Measurements from ENCODE around the gene ARL16. TPM values are rescaled to one million over a fixed set of nuclear protein-coding genes. Genes with fewer than 3 reads are reported as not detected.

ARL16 gene
- total RNA-seq, 1 experiment from 2014 or later, result 41.0 TPM

GRCh38 chr17:81712468-81713003 is 28.9 kb upstream of the ARL16 start:
- DNase-seq (ENCODE audit: low spot score), result no peak

- peak; percentile 63 for DNase-seq (ENCODE audit: low spot score)
Measured at GRCh38 chr17:81711814-81712467, 28.3 kb upstream of the ARL16 start, which contains the start of gene SLC25A10. Gene SLC25A10 (plus strand): TSS chr17:81712284. CDS start chr17:81712427, 143 bp downstream.

DNA sequence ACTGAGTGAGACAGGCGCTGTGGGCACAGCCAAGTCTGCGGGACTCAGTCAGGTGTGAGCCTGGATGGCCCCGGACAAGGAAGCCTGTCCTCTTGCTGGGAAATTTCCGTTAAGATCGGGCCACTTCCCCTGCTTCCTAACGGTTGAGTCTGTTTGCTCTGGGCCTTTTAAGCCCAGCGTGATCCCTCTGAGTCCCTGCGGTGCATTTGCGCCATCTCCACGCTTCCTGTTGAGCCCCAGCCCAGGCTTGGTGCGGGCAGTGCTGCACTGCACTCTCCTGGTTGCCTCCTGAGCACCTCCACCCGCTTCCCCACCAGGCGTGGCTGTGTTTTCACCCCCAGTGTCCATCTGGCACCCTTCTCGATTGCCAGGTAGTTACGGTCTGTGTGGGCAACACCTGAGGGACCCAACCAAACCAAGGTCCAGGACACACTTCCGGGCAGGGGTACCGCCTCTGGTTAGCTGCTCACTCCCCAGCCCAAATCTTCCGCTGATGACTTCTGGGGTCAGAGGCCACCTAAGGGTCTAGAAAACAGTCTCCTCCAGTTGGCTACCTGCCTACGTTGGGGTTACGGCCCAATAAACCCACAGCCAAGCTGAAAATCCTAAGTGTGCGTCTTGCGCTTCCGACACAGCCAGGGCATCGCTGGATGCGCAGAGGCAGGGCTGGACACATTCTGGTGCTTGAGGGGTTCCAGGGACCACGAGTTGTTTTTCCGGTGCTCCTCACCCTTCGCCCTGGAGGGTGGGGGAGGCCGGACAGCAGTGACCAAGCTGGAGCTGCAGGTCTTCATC is 27.1 kb upstream of the ARL16 start:
- DNase-seq (ENCODE audit: low spot score), result no peak

- DNase-seq (ENCODE audit: low spot score), result no peak
Measured at GRCh38 chr17:81708739-81709185, 25.2 kb upstream of the ARL16 start.

DNA sequence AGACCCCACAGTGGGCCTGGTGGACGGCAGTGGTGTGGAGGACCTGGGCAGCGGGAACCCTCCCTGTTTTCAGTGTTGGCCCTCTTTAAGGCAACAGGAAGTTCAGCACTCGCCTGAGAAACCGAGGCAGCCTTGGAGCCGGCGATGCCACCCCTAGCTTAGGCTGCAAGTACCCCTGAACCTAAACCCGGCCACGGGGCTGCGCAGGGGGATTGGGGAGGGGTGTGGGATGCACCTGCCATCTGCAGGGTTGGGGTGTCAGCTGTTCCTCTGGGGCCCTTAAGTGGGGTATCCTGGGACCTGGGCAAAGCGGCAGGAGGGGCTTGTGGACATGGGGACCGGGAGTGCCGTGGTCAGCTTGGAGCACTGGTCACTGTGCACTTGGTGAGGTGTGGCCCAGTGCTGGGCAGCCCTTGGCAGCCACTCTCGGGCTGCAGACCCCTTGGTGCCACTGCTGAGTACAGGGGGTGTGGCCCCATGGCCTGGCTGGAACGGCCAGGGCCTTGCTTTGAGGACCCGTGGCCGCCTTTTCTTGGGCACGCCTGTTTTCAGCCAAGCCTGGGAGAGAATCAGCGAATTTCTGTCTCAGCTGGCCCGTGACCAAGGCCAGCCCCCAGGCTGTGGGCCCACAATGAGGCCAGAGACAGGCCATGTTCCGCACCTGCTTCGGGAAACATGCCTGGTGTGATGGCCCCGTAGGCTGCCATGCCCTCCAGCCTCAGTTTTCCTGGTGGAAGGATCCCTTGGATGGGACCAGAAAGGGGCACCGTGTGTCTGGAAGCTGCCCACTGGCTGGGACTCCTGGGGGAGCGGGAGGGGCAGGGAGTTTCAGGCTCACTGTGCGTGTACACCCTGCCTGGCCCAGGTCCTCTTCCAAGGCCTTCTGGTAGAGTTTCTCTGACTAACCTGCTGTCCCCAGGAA is 24.4 kb upstream of the ARL16 start:
- DNase-seq (ENCODE audit: low spot score), result no peak

GRCh38 chr17:81706757-81707624 is 23.4 kb upstream of the ARL16 start:
- no peak for DNase-seq (ENCODE audit: low spot score)

DNA sequence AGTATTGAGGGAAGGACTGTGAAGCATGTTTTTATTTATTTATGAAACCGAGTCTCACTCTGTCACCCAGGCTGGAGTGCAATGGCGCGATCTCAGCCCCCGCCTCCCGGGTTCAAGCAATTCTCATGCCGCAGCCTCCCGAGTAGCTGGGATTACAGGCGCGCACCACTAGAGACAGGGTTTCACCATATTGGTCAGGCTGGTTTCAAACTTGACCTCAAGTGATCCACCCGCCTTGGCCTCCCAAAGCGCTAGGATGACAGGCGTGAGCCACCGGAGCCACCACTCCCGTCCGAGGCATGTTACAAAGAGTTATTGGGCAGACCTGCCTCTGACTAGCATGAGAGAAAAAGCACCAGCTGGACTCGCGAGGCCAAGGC is 22.6 kb upstream of the ARL16 start:
- DNase-seq (ENCODE audit: low spot score), result no peak

- no peak for DNase-seq (ENCODE audit: low spot score)
Measured at GRCh38 chr17:81705518-81706231, 22.1 kb upstream of the ARL16 start.

- no peak for DNase-seq (ENCODE audit: low spot score)
Measured at GRCh38 chr17:81703747-81704654, 20.4 kb upstream of the ARL16 start.

DNA sequence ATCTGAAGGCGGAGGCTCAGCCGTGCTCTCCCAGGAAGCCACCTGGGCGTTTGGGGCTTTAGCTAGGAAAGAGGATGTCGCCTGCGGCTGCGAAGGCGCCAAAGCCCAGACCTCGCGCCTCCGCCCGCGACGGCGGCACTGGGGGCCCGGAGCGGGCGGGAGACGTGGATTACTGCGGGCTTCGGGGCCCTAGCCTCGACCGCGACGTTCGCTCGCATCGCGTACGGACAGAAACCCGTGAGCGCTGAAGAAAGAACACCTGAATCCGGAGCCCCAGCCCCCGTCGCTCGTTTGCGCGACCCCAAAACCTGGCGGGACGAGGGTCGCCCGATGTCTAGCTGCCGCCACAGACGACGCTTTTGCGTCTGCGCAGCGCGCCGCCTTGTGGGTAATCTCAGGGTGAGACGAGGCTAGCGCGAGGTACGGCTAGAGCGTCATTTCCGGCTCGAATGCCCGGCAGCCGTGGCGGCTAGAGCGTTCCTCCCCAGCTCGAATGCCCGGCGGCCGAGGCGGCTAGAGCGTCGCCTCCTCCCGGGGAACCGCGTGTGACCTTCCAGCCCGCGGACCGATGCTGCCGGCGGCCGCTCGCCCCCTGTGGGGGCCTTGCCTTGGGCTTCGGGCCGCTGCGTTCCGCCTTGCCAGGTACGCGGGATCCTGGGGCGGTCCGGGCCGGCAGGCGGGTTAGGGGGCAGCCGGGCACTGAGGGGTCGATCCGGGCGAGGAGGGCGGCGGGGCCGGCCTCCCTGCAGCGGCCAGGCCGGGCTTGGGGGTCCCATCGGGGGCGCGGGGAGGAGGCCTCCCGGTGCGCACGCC is 19.5 kb upstream of the ARL16 start, which contains the start of gene MRPL12:
MRPL12 (plus strand) TSS at position 434 of the 813 bp plus-strand sequence; CDS start at position 569, 135 bp downstream.
- DNase-seq (ENCODE audit: low spot score), result peak; percentile 91

GRCh38 chr17:81701288-81702071 is 17.9 kb upstream of the ARL16 start:
- DNase-seq (ENCODE audit: low spot score), result no peak

DNA sequence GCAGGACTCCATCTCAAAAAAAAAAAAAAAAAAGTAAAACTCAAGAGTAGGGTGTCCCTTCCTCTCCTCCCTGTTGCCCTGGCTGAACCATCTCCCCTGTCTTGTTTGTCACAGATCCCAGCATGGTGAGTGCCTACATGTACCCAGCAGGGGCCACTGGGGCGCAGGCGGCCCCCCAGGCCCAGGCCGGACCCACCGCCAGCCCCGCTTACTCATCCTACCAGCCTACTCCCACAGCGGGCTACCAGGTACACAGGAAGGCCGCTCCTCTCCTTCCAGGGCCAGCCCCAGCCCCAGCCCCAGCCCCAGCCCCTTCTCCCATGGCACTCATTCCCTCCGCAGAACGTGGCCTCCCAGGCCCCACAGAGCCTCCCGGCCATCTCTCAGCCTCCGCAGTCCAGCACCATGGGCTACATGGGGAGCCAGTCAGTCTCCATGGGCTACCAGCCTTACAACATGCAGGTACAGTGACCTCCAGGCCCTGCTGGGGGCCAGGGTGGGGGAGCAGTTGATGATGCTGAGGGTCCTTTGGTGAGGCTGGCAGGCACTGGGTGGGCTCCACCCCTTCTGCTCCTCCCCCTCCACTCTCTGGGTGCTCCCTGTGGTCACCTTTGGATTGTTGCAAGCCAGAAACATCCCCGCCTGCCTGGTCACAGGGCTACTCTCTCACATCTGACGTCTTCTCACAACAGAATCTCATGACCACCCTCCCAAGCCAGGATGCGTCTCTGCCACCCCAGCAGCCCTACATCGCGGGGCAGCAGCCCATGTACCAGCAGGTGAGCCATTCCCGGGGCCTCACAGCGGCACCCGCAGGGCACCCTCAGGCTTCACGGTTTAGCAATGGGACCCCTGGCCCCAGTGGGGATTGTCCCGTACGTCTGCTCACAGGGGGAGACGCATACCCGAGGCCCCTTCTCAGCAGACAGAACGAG is 17.0 kb upstream of the ARL16 start:
- no peak for DNase-seq (ENCODE audit: low spot score)

GRCh38 chr17:81697261-81698044 is 13.9 kb upstream of the ARL16 start:
- DNase-seq (ENCODE audit: low spot score), result no peak

GRCh38 chr17:81696218-81696941 is 12.8 kb upstream of the ARL16 start:
- no peak for DNase-seq (ENCODE audit: low spot score)

DNA sequence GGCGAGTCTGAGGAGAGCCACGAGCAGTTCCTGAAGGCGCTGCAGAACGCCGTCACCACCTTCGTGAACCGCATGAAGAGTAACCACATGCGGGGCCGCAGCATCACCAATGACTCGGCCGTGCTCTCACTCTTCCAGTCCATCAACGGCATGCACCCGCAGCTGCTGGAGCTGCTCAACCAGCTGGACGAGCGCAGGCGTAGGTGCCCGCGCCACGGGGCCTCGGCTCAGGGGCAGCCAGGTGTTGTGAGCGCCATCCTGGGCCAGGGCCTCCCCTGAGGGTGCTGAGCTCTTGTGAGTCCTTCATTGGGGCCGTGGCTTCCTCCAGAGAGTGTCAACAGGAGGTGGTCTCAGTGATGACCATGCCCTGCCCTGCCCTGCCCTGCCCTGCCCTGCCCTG is 12.2 kb upstream of the ARL16 start:
- no peak for DNase-seq (ENCODE audit: low spot score)
